IMR-90 (cell line): ENCODE data around the gene AGPAT1. TPM values are rescaled to one million over a fixed set of nuclear protein-coding genes. Genes with fewer than 3 reads are reported as not detected.

Experiments used
- ATAC-seq: fragments of 200-7000 bp; cut with Tn5 transposase; 2 replicates; pipeline ENCODE4 v1.9.1; 2020; ENCODE audit warnings: low read depth, mild to moderate bottlenecking, moderate library complexity
- BruUV-seq: library from RNA; stranded (reverse); fragments of 400-500 nt; replicated peaks from 2 replicates; lab custom pipeline; 2021; lab: Mats Ljungman, UMichigan
- CTCF ChIA-PET: fragments of 300-600 bp; formaldehyde crosslinking; extraction: SDS; loops from one replicate; lab custom pipeline; 2021; ENCODE audit warnings: antibody characterized with exemption; lab: Yijun Ruan, JAX
- POLR2A ChIA-PET: fragments of 300-600 bp; sonication (Branson Sonifier 250); formaldehyde crosslinking; loops from one replicate; lab custom pipeline; 2022; ENCODE audit warnings: antibody characterized with exemption; ENCODE audit not compliant: unreplicated experiment; lab: Charles Lee
- DNase-seq: peaks from one replicate; pipeline ENCODE4 v3.0.0; 2013
- H2AFZ ChIP-seq: replicated peaks from 2 replicates; pipeline ENCODE3; 2013; ENCODE audit warnings: low read length, mild to moderate bottlenecking; ENCODE audit not compliant: poor library complexity
- H2AK5ac ChIP-seq: 2 replicates; pipeline ENCODE4 v1.6.1; 2013; ENCODE audit warnings: low read depth, low read length, inconsistent platforms
- H2AK9ac ChIP-seq: replicated peaks from 2 replicates; pipeline ENCODE3; 2013; ENCODE audit warnings: mild to moderate bottlenecking, low read depth, low read length, moderate library complexity; ENCODE audit not compliant: poor library complexity
- H2BK120ac ChIP-seq: 2 replicates; pipeline ENCODE4 v1.6.1; 2013; ENCODE audit warnings: low read depth, low read length, inconsistent platforms
- H2BK15ac ChIP-seq: 3 replicates; pipeline ENCODE4 v1.6.1; 2013; ENCODE audit warnings: low read depth, low read length, inconsistent platforms
- H2BK20ac ChIP-seq: 2 replicates; pipeline ENCODE4 v1.6.1; 2013; ENCODE audit warnings: low read depth, mild to moderate bottlenecking, inconsistent platforms, low read length, moderate library complexity
- H2BK5ac ChIP-seq: 2 replicates; pipeline ENCODE4 v1.6.1; 2013; ENCODE audit warnings: mild to moderate bottlenecking, low read depth, low read length, inconsistent platforms; ENCODE audit not compliant: poor library complexity, severe bottlenecking
- H3K14ac ChIP-seq: replicated peaks from 2 replicates; pipeline ENCODE4 v1.6.1; 2013; ENCODE audit warnings: low read depth, low read length, inconsistent platforms
- H3K18ac ChIP-seq: 2 replicates; pipeline ENCODE4 v1.6.1; 2013; ENCODE audit warnings: low read depth, low read length, control low read depth
- H3K23ac ChIP-seq: 2 replicates; pipeline ENCODE4 v1.6.1; 2013; ENCODE audit warnings: low read depth, low read length, inconsistent platforms
- H3K27ac ChIP-seq: 2 replicates; pipeline ENCODE4 v1.5.1; 2013; ENCODE audit warnings: mild to moderate bottlenecking, control low read depth, low read length; ENCODE audit not compliant: insufficient read depth
- H3K27me3 ChIP-seq: 2 replicates; pipeline ENCODE4 v1.6.1; 2013; ENCODE audit warnings: low read length; ENCODE audit not compliant: control insufficient read depth, insufficient read depth
- H3K36me3 ChIP-seq: 2 replicates; pipeline ENCODE4 v1.6.1; 2013; ENCODE audit warnings: low read length, mixed read lengths; ENCODE audit not compliant: control insufficient read depth, insufficient read depth
- H3K4ac ChIP-seq: 2 replicates; pipeline ENCODE4 v1.6.1; 2013; ENCODE audit warnings: low read depth, low read length, inconsistent platforms
- H3K4me1 ChIP-seq: 2 replicates; pipeline ENCODE4 v1.6.1; 2013; ENCODE audit warnings: low read length, mixed read lengths; ENCODE audit not compliant: control insufficient read depth, insufficient read depth
- H3K4me2 ChIP-seq: 2 replicates; pipeline ENCODE4 v1.6.1; 2013; ENCODE audit warnings: low read depth, mild to moderate bottlenecking, control low read depth, low read length, moderate library complexity
- H3K4me3 ChIP-seq: 2 replicates; pipeline ENCODE4 v1.5.1; 2013; ENCODE audit warnings: low read depth, mild to moderate bottlenecking, control low read depth, low read length, moderate library complexity; ENCODE audit not compliant: insufficient read depth
- H3K56ac ChIP-seq: 2 replicates; pipeline ENCODE4 v1.6.1; 2013; ENCODE audit warnings: low read length, inconsistent platforms; ENCODE audit not compliant: insufficient read depth; ENCODE audit errors: extremely low read depth
- H3K79me1 ChIP-seq, 2 experiments: 2 replicates each; pipeline ENCODE4 v1.6.1; 2013; ENCODE audit warnings: low read length in 2 of 2, inconsistent platforms in 1 of 2, low read depth in 1 of 2
- H3K9ac ChIP-seq: 2 replicates; pipeline ENCODE4 v1.6.1; 2013; ENCODE audit warnings: low read depth, low read length, control low read depth
- H3K9me1 ChIP-seq: 2 replicates; pipeline ENCODE4 v1.6.1; 2013; ENCODE audit warnings: low read length, inconsistent platforms; ENCODE audit not compliant: insufficient read depth
- H3K9me3 ChIP-seq: 2 replicates; pipeline ENCODE4 v1.6.1; 2013; ENCODE audit warnings: low read length; ENCODE audit not compliant: control insufficient read depth, insufficient read depth
- H4K20me1 ChIP-seq: 2 replicates; pipeline ENCODE4 v1.6.1; 2013; ENCODE audit warnings: low read length, inconsistent platforms; ENCODE audit not compliant: insufficient read depth
- H4K5ac ChIP-seq: 2 replicates; pipeline ENCODE4 v1.6.1; 2013; ENCODE audit warnings: mild to moderate bottlenecking, low read depth, low read length, control low read depth
- H4K8ac ChIP-seq, 2 experiments: 2 replicates each; pipeline ENCODE4 v1.6.1; 2013; ENCODE audit warnings: low read depth in 2 of 2, low read length in 2 of 2, control low read depth in 1 of 2, inconsistent platforms in 1 of 2
- H4K91ac ChIP-seq: 2 replicates; pipeline ENCODE4 v1.6.1; 2013; ENCODE audit warnings: low read depth, low read length, inconsistent platforms; ENCODE audit not compliant: insufficient read depth
- RCOR1 ChIP-seq: IDR thresholded peaks from 2 replicates; pipeline ENCODE4 v1.6.1; 2012; ENCODE audit warnings: mild to moderate bottlenecking, low read length, improper control_type of control experiment; ENCODE audit not compliant: insufficient replicate concordance
- WGBS, 2 experiments: methylation state at CpG; one replicate each; pipeline versions ENCODE4 v1.1.5 to v1.1.7; 2013; ENCODE audit warnings: missing lambda C conversion rate in 2 of 2; ENCODE audit not compliant: insufficient read length in 1 of 2; ENCODE audit errors: extremely low coverage in 2 of 2; 5-methylcytosine and 5-hydroxymethylcytosine counted together
- dilution Hi-C: fragments of 300-500 bp; cut with HindIII; formaldehyde crosslinking; loops from one replicate; pipeline ENCODE4 v1.14.3; 2018; ENCODE audit warnings: low sequenced_read_pairs; ENCODE audit not compliant: unreplicated experiment
- in situ Hi-C: fragments of 300-500 bp; cut with MboI; formaldehyde crosslinking; loops from 3 replicates; pipeline ENCODE4 v1.14.3; 2019; ENCODE audit warnings: low sequenced_read_pairs, inconsistent platforms, mixed read lengths
- intact Hi-C: fragments of 100-400 bp; cut with micrococcal nuclease; formaldehyde crosslinking; loops from 2 replicates; pipeline ENCODE4 v1.10.0; 2022
- polyA plus RNA-seq, 3 experiments: library from polyadenylated mRNA; depleted of rRNA; stranded (reverse); fragments of >200 nt; gene quantifications; 2 replicates each; pipeline ENCODE4 v1.2.3, GENCODE V29; 2012; ENCODE audit warnings: low replicate concordance in 1 of 3
- total RNA-seq: library from RNA; depleted of rRNA; stranded (reverse); fragments of >200 nt; gene quantifications from 2 replicates; pipeline ENCODE4 v1.2.3, GENCODE V29; 2012

The AGPAT1 gene
- total and polyA plus RNA-seq, 2 of the 4 experiments (the other 2 are of a cell fraction) = 27.2 to 116 TPM

- Histone ChIP-seq H3K9ac (no peak overlapping the region), H3K56ac (no peak overlapping the region), H2BK20ac (no peak overlapping the region), H3K27ac (no peak overlapping the region), H2AK5ac (no peak overlapping the region), H3K4me3 (no peak overlapping the region), H3K4me1 (peaks cover 8% of the 10 kb centered on the region), H2BK120ac (no peak overlapping the region), H3K9me3 (no peaks in the 10 kb centered on the region), H3K9me1 (peaks cover 31% of the 10 kb centered on the region), H2BK5ac (no peak overlapping the region), H2AK9ac (no peak overlapping the region), H4K8ac (no peak overlapping the region), H3K79me1 (peaks cover 28 to 64% of the 10 kb centered on the region in 2 experiments; a peak in 3 of 4 replicates), H2BK15ac (no peak overlapping the region), H3K14ac (no peak overlapping the region), H4K5ac (no peak overlapping the region), H3K23ac (peak overlapping the region; percentile 48; the same call in 1 of the 2 replicates), H3K36me3 (peaks cover 33% of the 10 kb centered on the region), H3K18ac (no peak overlapping the region), H3K27me3 (no peaks in the 10 kb centered on the region), H3K4me2 (no peak overlapping the region), H3K4ac (no peak overlapping the region), H4K20me1 (peaks cover 3% of the 10 kb centered on the region; the same call in 1 of the 2 replicates), H2AFZ (no peak overlapping the region), H4K91ac (no peak overlapping the region)
- dilution Hi-C loops = no loop called here
- ChIA-PET POLR2A (no interaction called here), CTCF (no interaction called here)
- ATAC-seq (no peak), DNase-seq (no peak)
- intact Hi-C loops = no loop called here
- in situ Hi-C loops = loop anchor here (10.0 kb wide), 1 partner anchor 198 kb away; the partner anchor contains the start of gene DXO
- WGBS, 2 experiments = 83% methylated on average over 1 of the region's 4 CpGs; no CpG with 5 or more reads in 1 of the 2 experiments
- no peak for TF ChIP-seq RCOR1
- no TSS peak for BruUV-seq
Observed at GRCh38 chr6:32173051-32173727, 2.7 kb downstream of the AGPAT1 start.
